HFF-Myc (cell line): ENCODE results near the gene LRMDA.

Source experiments
- DNase-seq: peaks from one replicate; pipeline ENCODE4 v3.0.0-alpha.2; 2011; ENCODE audit warnings: low read depth; ENCODE audit errors: extremely low read depth
- H3K4me3 ChIP-seq: replicated peaks from 2 replicates; pipeline ENCODE4 v1.5.1; 2011; ENCODE audit warnings: low read depth, mild to moderate bottlenecking, control low read depth, low read length
- TF ChIP-seq, protein P1 (sequence below): IDR thresholded peaks from 2 replicates; pipeline ENCODE4 v1.5.1; 2012; ENCODE audit warnings: mild to moderate bottlenecking, low read depth, low read length, control low read depth; ENCODE audit errors: missing control alignments

The LRMDA gene

GRCh38 chr10:75432763-75433162, 1.3 kb downstream of the LRMDA start:
- TF ChIP-seq, protein P1, sequence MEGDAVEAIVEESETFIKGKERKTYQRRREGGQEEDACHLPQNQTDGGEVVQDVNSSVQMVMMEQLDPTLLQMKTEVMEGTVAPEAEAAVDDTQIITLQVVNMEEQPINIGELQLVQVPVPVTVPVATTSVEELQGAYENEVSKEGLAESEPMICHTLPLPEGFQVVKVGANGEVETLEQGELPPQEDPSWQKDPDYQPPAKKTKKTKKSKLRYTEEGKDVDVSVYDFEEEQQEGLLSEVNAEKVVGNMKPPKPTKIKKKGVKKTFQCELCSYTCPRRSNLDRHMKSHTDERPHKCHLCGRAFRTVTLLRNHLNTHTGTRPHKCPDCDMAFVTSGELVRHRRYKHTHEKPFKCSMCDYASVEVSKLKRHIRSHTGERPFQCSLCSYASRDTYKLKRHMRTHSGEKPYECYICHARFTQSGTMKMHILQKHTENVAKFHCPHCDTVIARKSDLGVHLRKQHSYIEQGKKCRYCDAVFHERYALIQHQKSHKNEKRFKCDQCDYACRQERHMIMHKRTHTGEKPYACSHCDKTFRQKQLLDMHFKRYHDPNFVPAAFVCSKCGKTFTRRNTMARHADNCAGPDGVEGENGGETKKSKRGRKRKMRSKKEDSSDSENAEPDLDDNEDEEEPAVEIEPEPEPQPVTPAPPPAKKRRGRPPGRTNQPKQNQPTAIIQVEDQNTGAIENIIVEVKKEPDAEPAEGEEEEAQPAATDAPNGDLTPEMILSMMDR: no peak
- no peak overlapping the region for H3K4me3 ChIP-seq
- DNase-seq: no peak

- no peak overlapping the region for H3K4me3 ChIP-seq
Observed at GRCh38 chr10:75433216-75433615, 1.8 kb downstream of the LRMDA start.

GRCh38 chr10:75434291-75434690, 2.9 kb downstream of the LRMDA start:
- no peak for DNase-seq
- TF ChIP-seq, protein P1: no peak
- no peak overlapping the region for H3K4me3 ChIP-seq

More at GRCh38 chr10:75433216-75433615, 1.8 kb downstream of the LRMDA start:
- DNase-seq: no peak
- TF ChIP-seq, protein P1: no peak

- TF ChIP-seq, protein P1: no peak
Observed at GRCh38 chr10:75435291-75435690, 3.9 kb downstream of the LRMDA start.

GRCh38 chr10:75436896-75437295, 5.5 kb downstream of the LRMDA start:
- TF ChIP-seq, protein P1: no peak
- DNase-seq: no peak
- H3K4me3 ChIP-seq: no peak overlapping the region

More at GRCh38 chr10:75435291-75435690, 3.9 kb downstream of the LRMDA start:
- DNase-seq: no peak
- no peak overlapping the region for H3K4me3 ChIP-seq

DNA sequence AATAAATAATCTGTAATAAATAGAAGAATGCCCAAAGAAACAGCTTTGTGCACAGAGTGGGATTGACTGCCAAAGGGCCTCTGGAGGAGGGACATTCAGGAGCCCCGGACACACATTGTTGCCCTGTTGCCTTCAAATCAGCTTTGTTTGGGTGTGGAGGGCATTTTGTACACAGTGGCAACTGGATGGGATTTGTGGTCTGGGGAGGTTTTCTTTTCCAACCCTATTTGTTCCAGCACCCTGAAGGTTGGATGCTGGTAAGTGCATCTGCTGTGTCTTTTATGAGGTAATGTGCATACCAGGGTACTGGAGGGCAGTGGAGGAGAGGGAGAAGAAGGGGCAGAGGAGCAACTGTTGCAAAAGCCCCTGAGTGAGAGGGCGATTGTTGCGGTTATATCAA, 6.3 kb downstream of the LRMDA start:
- TF ChIP-seq, protein P1: no peak
- no peak for DNase-seq

DNA sequence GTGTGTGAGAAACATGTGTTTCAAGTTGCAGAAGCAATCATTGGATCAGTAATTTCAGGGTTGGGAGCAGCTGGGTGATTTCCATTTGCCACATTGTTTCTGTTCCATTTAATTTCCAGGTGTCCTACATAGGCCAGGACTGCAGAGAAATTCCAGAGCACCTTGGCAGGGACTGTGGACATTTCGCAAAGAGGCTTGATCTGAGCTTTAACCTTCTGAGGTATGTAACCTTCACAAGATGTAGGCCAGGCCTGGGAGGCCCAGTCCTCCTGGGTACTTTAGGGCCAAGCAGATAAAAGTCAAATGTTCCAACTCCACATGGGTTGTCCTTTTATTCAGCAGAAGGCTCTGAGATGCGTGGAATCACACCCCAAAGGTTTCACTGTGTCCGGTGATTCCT, 6.9 kb downstream of the LRMDA start:
- no peak for DNase-seq
- TF ChIP-seq, protein P1: no peak
- H3K4me3 ChIP-seq: no peak overlapping the region

More for the DNA sequence above, 6.3 kb downstream of the LRMDA start:
- H3K4me3 ChIP-seq: no peak overlapping the region
